ENCODE measurements around the gene SLC2A9.

DNA sequence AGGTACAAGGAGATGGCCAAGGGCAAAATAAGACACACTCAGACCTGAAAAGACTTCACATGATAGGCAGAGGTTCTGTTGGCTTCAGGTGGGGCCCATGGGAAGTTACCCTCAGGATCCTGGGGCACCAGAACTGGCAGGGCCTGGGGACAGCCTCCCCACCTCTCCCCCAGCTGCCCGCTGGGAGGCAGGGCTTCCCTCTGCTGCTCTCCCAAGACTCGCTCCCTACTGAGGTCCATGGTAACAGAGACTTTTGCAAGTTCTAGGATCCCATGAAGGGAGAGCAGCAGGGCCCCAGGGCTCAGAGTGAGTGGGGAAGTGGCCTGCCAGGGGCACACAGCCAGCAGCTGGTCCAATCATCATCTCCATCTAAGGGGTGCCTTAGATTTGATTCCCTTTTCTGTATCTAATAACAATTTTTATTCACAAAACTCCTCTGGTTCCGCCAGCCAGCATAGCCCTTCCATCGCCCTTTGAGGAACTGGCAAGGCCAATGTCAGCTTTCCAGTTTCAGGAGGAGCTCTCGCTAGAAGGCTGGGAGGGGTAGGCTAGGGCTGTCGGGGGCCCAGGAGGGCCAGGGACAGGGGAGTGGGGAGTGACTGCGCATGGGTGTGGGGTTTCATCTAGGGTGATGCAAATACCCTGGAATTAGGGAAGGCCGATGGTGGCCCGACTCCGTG, 78.2 kb downstream of the SLC2A9 start:
- TF ChIP-seq POLR2A (IDR thresholded peaks at IDR 0.05; ENCODE audit: low read length), result no peak
- no peak for TF ChIP-seq GATA1 (IDR thresholded peaks at IDR 0.05; ENCODE audit: low read depth, low read length)

Data from erythroblast (primary cell).